K562 (cell line): Measurements from ENCODE around the gene CSAD. TPM values are rescaled to one million over a fixed set of nuclear protein-coding genes. Genes with fewer than 3 reads are reported as not detected.
A peak's percentile ranks its signal among the peaks of the same experiment; 100 is the strongest.

Experiments
- ARNT ChIP-seq, 2 experiments: fragments of 450-650 bp; IDR thresholded peaks; 2 replicates each; pipeline ENCODE4 v1.6.1; 2016; ENCODE audit warnings: mild to moderate bottlenecking in 1 of 2
- BRCA1 ChIP-seq, 2 experiments: fragments of 450-650 bp in 1 of 2; sonication (generic) in 1 of 2; formaldehyde crosslinking in 1 of 2; IDR thresholded peaks; 2 replicates each; pipeline versions ENCODE4 v1.5.0 to v1.6.1; 2017 to 2020; ENCODE audit warnings: mild to moderate bottlenecking in 1 of 2, missing genetic modification reagents in 1 of 2
- HMG20A ChIP-seq: fragments of 450-650 bp; formaldehyde crosslinking; conservative IDR thresholded peaks from 2 replicates; pipeline ENCODE4 v1.4.0; 2020; ENCODE audit warnings: mild to moderate bottlenecking, mixed read lengths
- HSF4 ChIP-seq: fragments of 250-450 bp; sonication (Bioruptor Pico); IDR thresholded peaks from 2 replicates; pipeline ENCODE4 v2.1.2; 2022; ENCODE audit warnings: mild to moderate bottlenecking, moderate library complexity, borderline replicate concordance
- NCOA2 ChIP-seq, 2 experiments: fragments of 450-650 bp; IDR thresholded peaks; 2 replicates each; pipeline ENCODE4 v1.6.1; 2018; ENCODE audit warnings: mild to moderate bottlenecking in 2 of 2, moderate library complexity in 1 of 2; ENCODE audit not compliant: partially characterized antibody in 2 of 2
- NFE2L1 ChIP-seq: fragments of 450-650 bp; IDR thresholded peaks from 2 replicates; pipeline ENCODE4 v1.6.1; 2016; ENCODE audit warnings: missing genetic modification characterization, low read depth, mild to moderate bottlenecking, missing compliant biosample characterization, moderate library complexity, borderline replicate concordance
- NRF1 ChIP-seq, 2 experiments: fragments of 450-650 bp; IDR thresholded peaks in 1 of 2; conservative IDR thresholded peaks in 1 of 2; 2 replicates each; pipeline ENCODE4 v1.6.1; 2014; ENCODE audit warnings: mild to moderate bottlenecking in 2 of 2
- PYGO2 ChIP-seq: fragments of 450-650 bp; IDR thresholded peaks from 2 replicates; pipeline ENCODE4 v1.6.1; 2016; ENCODE audit warnings: mild to moderate bottlenecking, missing genetic modification characterization, moderate library complexity, missing compliant biosample characterization
- SRF ChIP-seq, 2 experiments: fragments of 250-450, 450-650 bp in 1 of 2; sonication (Bioruptor Pico) in 1 of 2; sonication (generic) in 1 of 2; formaldehyde crosslinking; IDR thresholded peaks; 2 replicates each; pipeline versions ENCODE4 v1.5.0 to v1.5.1; 2020 to 2022; ENCODE audit warnings: mild to moderate bottlenecking in 1 of 2, missing genetic modification reagents in 1 of 2
- ZKSCAN3 ChIP-seq: fragments of 250-450 bp; sonication (Bioruptor Pico); IDR thresholded peaks from 2 replicates; pipeline ENCODE4 v1.4.0; 2020
- ZNF165 ChIP-seq: fragments of 250-450 bp; sonication (Bioruptor Pico); IDR thresholded peaks from 2 replicates; pipeline ENCODE4 v1.4.0; 2020; ENCODE audit warnings: borderline replicate concordance
- ZNF232 ChIP-seq: sonication (generic); formaldehyde crosslinking; IDR thresholded peaks from 2 replicates; pipeline ENCODE4 v1.8.0; 2022; ENCODE audit warnings: mild to moderate bottlenecking, missing genetic modification reagents
- ZNF408 ChIP-seq: fragments of 250-450 bp; sonication (Bioruptor Pico); IDR thresholded peaks from 2 replicates; pipeline ENCODE4 v1.4.0; 2020; ENCODE audit warnings: low read depth, mild to moderate bottlenecking, moderate library complexity
- ZNF609 ChIP-seq: sonication (generic); formaldehyde crosslinking; IDR thresholded peaks from 2 replicates; pipeline ENCODE4 v1.8.1; 2023; ENCODE audit warnings: missing genetic modification reagents, mild to moderate bottlenecking, borderline replicate concordance
- ZNF695 ChIP-seq: fragments of 450-650 bp; formaldehyde crosslinking; IDR thresholded peaks from 2 replicates; pipeline ENCODE4 v1.4.0; 2020; ENCODE audit warnings: mild to moderate bottlenecking, moderate library complexity
- ZNF699 ChIP-seq: fragments of 250-450 bp; sonication (Bioruptor Pico); IDR thresholded peaks from 2 replicates; pipeline ENCODE4 v1.8.0; 2021; ENCODE audit warnings: mild to moderate bottlenecking, moderate library complexity; ENCODE audit not compliant: insufficient replicate concordance
- ZNF707 ChIP-seq: fragments of 250-450 bp; sonication (Bioruptor Pico); conservative IDR thresholded peaks from 2 replicates; pipeline ENCODE4 v1.8.0; 2022; ENCODE audit warnings: inconsistent platforms, mild to moderate bottlenecking, moderate library complexity
- polyA plus RNA-seq, 8 experiments: library from polyadenylated mRNA; depleted of rRNA in 4 of 8; stranded (reverse) in 5 of 8; unstranded in 3 of 8; fragments of >200 nt; fragmentation: Nextera tagmentation in 2 of 8; fragmentation: Illumina TruSeq in 1 of 8; extraction: Ambion mirVana in 2 of 8; extraction: Trizol in 1 of 8; gene quantifications; 2 replicates each; pipeline versions ENCODE4 v1.2.1 to v1.2.3, GENCODE V29; 2011 to 2014; ENCODE audit warnings: inconsistent platforms in 1 of 8, missing spikeins in 1 of 8
- total RNA-seq, 7 experiments: library from RNA; depleted of rRNA in 6 of 7; stranded (reverse); fragments of >200 nt in 6 of 7; fragmentation: Illumina TruSeq in 2 of 7; extraction: Trizol in 2 of 7; gene quantifications; 2 replicates each; pipeline versions ENCODE4 v1.2.1 to v1.2.3, GENCODE V29; 2011 to 2021; ENCODE audit warnings: low replicate concordance in 1 of 7
- TF ChIP-seq, protein P1 (sequence below): fragments of 250-450 bp; sonication (Bioruptor Pico); IDR thresholded peaks from 2 replicates; pipeline ENCODE4 v1.6.1; 2021; ENCODE audit warnings: mild to moderate bottlenecking
- TF ChIP-seq, protein P2 (sequence below): sonication (generic); formaldehyde crosslinking; IDR thresholded peaks from 2 replicates; pipeline ENCODE4 v1.8.0; 2022; ENCODE audit warnings: mild to moderate bottlenecking, low read depth, missing genetic modification reagents
- TF ChIP-seq, protein P3 (sequence below): sonication (generic); formaldehyde crosslinking; IDR thresholded peaks from 2 replicates; pipeline ENCODE4 v1.8.1; 2023; ENCODE audit warnings: mild to moderate bottlenecking, missing genetic modification reagents

CSAD gene
- total and polyA plus RNA-seq, 9 of the 15 experiments (the other 6 are each of a cell fraction or from before 2014, with no cell fraction given) = 1.8 to 19.6 (median 8.1) TPM

- TF ChIP-seq ZNF609 (no peak), NFE2L1 (tag) (no peak), HSF4 (CRISPR knock-in tag) (no peak), ZKSCAN3 (CRISPR knock-in tag) (0 out of 2 replicates have a peak, but pooled peaks have one; percentile 57), NRF1 (conservative IDR thresholded peaks at IDR 0.05 in 1 of 2, IDR thresholded peaks at IDR 0.05 in 1 of 2) (no peak), ARNT (IDR thresholded peaks at IDR 0.05) (no peak), PYGO2 (tag) (peak; percentile 68; the same call in 1 of the 2 replicates), ZNF408 (CRISPR knock-in tag) (peak; percentile 97), ZNF232 (CRISPR knock-in tag) (no peak), ZNF699 (CRISPR knock-in tag) (peak; percentile 91), SRF (CRISPR knock-in tag; IDR thresholded peaks at IDR 0.05) (peak in 1 of 2 experiments; percentile 60; a peak in 1 of 4 replicates), ZNF707 (CRISPR knock-in tag) (peak; percentile 91), BRCA1 (IDR thresholded peaks at IDR 0.05) (no peak), BRCA1 (CRISPR knock-in tag; IDR thresholded peaks at IDR 0.05) (no peak), NCOA2 (IDR thresholded peaks at IDR 0.05; ENCODE audit: partially characterized antibody in 2 of 2) (peak in 1 of 2 experiments; percentile 58), HMG20A (CRISPR knock-in tag) (no peak), ZNF165 (CRISPR knock-in tag) (0 out of 2 replicates have a peak, but pooled peaks have one; percentile 44), ZNF695 (CRISPR knock-in tag) (no peak)
- TF ChIP-seq, protein P1, sequence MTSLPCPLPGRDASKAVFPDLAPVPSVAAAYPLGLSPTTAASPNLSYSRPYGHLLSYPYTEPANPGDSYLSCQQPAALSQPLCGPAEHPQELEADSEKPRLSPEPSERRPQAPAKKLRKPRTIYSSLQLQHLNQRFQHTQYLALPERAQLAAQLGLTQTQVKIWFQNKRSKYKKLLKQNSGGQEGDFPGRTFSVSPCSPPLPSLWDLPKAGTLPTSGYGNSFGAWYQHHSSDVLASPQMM (CRISPR knock-in tag) = no peak
- TF ChIP-seq, protein P2, sequence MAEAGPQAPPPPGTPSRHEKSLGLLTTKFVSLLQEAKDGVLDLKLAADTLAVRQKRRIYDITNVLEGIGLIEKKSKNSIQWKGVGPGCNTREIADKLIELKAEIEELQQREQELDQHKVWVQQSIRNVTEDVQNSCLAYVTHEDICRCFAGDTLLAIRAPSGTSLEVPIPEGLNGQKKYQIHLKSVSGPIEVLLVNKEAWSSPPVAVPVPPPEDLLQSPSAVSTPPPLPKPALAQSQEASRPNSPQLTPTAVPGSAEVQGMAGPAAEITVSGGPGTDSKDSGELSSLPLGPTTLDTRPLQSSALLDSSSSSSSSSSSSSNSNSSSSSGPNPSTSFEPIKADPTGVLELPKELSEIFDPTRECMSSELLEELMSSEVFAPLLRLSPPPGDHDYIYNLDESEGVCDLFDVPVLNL = no peak
- TF ChIP-seq, protein P3, sequence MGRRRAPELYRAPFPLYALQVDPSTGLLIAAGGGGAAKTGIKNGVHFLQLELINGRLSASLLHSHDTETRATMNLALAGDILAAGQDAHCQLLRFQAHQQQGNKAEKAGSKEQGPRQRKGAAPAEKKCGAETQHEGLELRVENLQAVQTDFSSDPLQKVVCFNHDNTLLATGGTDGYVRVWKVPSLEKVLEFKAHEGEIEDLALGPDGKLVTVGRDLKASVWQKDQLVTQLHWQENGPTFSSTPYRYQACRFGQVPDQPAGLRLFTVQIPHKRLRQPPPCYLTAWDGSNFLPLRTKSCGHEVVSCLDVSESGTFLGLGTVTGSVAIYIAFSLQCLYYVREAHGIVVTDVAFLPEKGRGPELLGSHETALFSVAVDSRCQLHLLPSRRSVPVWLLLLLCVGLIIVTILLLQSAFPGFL = no peak
Measured at GRCh38 chr12:53147653-53148052, 33.1 kb downstream of the CSAD start (continued).
